NCI-H2227 (cell line): ENCODE results near the gene FOXF1.

Experiments used
- DNase-seq: peaks from one replicate; lab custom pipeline; 2025; ENCODE audit not compliant: unreplicated experiment; lab: John Stamatoyannopoulos, UW

The FOXF1 gene

DNA sequence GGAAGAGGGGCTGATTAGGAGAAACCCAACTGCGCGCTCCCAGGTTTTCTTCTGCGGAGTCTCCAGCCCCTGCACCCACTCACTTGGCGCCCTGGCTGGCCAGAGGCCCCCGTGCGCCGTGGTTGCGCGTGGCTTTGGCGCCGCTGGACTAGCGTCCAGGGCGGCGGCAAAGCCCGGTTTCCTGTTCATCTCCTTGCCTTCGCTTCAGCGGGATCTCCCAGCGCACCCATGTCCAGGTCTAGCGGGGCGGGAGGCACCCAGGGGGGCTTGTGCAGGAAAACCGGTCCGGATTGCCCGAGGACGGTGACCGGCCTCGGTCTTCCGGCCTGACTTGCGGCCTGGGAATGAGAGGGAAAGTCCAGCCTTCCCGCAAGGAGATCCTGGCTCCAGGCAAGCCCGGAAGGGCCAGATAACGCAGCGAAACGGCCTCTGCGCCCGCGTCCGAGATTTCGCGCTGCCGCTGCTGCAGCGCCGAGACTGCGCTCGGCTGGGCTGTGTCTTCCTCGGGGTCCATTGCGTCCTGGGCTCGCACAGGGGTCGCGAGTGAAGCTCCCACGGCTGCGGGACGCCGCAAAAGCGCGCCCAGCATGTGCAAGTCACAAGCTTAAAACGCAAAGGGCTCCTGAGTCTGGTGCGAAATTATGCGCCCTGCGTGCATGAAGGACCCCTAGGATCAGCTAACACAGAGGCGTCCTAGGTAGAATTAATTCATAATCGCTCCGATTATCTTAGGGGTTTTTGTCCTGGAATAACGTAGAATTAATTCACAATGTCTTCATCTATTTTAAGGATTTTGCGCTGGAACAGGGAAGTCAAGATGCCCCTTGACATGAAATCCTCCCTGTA is 5.7 kb downstream of the FOXF1 start:
- no peak for DNase-seq

DNA sequence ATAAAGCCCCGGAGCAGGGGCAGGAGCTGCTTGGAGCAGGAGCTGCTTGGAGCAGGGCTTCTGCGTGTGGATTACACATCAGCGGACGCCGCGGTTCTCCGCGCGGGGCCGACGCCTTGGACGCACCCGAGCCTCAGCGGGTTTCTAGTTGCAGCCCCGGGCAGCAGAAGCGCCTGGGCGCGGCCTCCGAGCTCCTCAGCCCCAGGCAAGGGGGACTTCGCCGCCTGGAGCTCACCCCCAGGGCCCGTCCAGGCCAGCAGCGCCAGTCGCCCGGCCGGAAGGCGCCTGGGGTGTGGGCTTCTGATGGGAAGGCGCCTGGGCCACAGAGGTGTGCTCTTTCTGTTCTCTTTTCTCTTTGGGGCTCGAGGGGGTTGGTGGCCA is 6.3 kb downstream of the FOXF1 start:
- DNase-seq = no peak

DNA sequence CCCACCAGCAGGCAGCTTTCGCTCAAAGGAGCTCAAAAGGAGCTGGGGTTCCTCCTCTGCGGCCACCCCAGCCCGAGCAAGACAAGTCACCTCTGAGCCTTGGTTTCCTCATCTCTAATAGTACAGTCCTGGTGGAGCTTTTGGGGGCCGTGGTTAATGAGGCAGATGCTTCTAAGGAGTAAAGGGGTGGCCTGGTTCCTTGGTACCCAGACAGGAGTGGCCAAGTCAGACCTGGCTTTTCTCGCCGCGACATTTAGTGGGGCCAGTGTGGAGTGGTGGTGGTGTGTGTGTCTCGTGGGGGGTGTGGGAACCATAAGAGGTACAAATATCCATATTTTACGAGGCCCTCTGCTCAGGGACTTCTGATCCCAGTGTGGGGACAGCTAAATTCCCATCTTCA is 6.7 kb downstream of the FOXF1 start:
- DNase-seq = no peak

DNA sequence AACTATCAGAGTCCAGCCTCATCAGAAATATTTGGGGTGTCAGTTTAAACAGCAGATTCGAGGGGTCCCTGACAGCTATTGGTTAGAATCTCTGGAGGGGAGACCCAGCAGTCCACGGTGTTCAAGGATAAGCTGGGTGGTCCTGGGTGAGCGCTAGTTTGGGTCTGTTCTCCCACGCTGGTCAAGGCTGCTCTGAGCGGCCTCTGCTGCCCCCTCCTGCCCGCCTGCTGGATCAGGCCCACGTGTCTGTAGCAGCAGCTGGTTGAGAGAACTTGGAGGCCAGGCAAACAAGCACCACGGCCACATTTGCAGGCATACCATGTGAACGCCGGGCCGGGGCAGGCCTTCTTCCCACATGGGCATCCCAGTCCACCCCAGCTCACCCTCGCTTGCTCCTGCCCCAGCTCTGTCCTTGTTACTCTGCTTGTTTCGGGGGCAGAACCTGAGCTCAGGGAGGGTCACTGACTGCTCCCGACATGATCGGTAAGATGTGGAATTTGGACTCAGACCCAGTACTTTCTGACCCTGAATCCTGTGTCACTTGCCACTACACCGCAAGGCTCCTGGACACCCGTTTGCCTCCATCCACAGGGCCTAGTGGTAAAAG is 7.4 kb downstream of the FOXF1 start:
- peak; percentile 21 for DNase-seq

DNA sequence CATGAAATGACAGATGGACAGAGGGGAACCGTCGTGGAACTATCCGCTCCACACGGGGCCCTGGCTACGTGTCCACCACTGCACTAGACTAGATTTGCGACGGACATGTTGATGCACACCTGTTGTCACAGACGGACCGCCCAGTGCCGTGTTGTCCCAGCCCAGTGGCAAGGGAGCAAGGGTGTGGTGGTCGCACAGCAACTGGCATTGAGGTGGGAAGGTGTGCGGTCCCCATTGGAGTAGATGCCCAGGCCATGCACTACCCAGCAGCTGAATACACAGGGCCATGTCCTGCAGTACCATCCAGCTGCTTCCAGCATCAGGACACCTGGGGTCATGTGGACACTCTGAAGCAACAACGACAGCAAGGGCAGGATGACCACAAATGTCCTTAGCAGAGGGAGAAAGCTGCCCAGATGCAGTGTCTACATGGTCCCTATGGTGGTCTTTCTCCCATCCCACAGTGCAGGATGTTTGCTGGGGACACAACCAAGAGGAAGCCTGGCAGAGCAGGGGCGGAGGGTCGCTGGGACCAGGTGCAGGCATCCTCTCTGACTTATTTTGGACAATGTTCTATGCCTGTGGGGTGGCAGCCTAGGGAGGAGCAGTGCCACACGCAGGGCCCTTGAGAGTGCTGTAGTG is 8.8 kb downstream of the FOXF1 start:
- DNase-seq = no peak

DNA sequence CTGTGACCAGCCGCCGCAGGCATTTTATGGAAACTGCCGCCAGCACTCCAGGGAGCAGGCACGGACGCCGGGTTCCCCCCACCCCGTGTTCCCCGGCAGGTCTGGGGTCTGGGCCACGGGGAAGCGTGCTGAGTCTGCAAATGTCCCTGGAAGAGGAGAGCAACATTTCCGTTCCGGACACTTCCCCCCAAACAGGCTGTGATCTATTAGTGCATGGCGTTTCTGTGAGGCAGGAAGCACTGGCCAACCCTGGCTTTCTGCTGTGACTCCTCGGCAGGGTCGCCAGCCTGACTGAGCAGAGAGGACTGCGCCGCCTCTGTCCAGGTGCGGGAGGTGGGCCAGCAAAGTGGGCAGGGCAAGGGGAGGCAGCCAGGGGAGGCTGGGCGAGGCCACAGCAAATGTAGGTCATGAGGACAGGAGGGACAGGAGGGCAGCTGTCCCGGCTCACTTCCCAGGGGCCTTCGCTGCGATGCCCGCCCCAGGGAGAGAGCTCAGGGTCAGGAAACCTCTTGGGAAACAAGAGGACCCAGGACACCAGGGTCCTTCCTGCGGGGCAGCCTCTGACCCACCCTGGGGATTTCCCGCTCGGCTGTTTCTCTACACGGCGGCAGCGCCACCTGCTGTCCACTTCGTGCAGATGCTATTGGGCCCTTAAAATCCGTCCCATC is 9.5 kb downstream of the FOXF1 start:
- peak; percentile 54 for DNase-seq

DNA sequence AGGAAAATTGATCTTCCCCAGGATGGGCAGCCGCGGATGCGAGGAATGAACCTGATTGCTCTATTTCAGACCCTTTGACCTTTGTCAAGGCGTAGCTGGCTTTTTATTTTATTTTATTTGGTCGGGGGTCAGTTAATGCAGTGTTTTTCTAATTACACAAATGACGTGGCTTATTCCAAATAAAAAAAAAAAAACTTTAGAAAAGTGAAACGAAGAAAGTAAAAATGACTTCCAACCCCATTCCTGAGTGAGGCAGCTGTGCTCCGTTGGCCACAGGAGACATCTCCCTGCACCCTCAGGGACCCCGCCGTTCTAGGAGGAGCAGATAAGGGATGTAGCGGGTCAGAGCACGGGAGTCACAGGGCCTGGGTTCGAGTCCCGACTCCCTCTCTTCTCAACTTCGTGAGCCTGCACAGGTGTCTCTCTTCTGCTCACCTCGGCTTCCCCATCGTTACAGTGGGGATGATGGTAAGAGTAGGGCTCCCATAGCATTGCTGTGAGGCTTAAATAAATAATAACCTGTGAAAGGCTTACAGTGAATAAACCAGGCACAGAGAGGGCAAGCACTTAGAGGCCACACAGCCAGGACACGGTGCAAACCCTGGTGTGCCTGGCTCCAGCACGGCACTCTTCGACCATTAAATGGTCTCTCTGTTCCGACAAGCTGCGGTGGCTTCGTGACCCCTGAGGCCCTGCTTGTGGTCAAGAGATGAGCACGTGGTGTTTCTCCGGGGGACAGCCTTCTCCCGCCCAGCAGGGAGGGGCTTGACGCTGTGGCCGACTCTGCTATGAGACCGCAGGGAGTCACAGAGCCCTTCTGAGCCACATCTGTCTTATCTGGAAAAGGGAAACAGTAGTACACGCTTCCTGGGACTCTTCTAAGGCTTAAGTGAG is 10.2 kb downstream of the FOXF1 start:
- no peak for DNase-seq

DNA sequence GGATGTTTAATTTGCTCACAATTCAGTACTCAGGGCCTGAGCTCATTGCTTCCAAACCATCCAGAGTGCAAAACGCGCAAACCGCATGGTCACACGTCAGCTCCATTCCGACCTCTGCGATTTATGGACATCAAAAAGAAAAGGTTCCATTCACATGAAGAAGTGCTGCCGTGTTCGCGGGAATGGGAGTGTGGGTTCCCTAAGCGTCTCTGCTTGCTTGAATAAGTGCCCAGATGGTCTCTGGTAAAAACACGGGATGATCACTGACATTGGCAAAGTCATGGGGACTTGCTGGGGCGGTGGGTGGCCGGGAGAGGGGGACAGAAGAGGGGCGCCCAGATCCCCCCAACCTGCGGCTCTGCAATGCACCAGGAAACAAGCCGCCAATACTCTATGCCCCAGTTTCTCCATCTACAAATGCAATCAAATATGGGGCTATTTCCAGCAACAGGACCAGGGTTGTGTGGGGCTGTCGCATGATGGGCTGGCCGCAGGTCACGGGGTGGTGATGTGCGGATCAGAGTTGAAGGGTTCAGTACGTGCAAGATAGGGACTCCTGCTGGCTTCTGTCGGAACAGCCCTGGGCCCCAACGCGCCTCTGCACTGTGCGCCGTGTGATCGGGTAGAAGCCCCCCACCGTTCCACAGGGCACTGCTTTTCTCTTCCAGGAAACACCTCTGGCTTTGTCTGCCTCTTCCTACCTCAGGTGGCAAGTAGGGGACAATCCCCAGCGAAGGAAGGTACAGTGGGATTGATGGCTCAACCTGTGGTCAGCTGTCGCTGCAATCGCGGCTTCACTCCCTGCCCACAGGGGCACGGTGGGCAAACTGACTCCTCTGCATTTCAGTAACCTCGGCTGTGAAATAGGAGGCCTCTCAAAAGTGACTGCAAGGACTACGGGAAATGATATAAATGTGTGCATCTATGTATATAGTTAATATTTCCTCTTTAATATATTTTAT is 11.2 kb downstream of the FOXF1 start:
- no peak for DNase-seq

DNA sequence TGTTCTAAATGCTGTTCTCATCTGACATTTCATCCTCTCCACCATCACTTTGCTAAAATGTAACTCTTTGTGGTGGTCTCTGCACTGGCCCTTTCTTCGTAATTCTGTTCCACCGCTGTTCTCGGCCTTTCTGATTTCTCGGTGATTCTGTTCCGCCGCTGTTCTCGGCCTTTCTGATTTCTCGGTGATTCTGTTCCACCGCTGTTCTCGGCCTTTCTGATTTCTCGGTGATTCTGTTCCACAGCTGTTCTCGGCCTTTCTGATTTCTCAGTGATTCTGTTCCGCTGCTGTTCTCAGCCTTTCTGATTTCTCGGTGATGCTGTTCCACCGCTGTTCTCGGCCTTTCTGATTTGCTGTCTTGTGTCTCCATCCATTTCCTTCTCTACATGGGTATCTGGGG is 12.3 kb downstream of the FOXF1 start:
- DNase-seq = no peak

DNA sequence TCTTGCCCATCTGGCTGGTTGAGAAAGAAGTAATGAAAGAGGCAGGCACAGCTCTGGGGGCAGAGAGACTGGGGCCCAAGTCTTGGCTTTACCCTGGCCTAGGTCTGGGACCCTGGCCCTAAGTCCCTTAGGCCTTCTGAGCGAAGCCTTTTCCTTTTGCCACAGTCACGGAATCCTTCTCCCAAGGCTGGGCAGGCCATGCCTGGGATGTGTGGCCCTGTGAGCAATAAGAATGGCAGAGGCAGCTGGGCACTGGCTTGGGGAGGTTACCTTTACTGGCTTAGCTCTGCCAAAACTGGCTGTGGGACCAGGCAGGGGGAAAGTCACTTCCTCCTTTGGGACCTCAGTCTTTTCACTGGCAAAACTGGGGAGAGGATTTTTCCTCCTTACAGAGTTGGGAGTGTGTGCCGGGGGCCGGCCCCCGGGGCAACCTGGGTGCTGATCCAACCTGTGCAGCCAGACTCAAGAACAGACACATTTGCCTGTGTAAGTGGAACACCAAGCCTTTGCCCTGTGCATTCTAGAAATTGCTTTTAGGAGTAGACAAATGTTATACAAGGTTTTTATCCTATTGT is 12.9 kb downstream of the FOXF1 start:
- DNase-seq = no peak

DNA sequence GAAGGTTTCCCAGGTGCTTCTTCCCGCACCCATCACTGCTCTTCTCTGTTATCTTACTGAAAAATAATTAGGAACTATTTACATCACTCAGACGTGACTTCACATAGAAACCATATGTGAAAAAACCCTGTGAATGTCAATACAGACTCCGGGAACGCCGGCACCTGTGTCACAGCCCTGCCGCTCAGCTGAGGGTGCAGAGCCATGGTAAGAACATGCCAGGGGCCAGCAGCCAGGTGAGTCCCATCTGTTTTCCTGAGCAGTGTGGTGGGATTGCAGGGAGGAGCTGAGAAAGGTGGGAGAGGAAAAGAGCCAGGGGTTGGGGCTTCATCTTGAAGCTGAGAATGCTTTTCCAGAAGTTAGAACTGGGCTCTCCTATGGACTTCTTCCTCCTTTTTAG is 13.7 kb downstream of the FOXF1 start:
- DNase-seq = no peak

DNA sequence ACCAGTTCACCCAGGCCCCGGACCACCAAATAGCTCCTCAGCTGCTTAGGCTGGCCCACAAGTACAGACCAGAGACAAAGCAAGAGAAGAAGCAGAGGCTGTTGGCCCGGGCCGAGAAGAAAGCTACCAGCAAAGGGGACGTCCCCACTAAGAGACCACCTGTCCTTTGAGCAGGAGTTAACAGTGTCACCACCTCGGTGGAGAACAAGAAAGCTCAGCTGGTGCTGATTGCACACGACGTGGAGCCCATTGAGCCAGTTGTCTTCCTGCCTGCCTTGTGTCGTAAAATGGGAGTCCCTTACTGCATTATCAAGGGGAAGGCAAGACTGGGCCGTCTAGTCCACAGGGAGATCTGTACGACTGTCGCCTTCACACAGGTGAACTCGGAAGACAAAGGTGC is 15.4 kb downstream of the FOXF1 start:
- no peak for DNase-seq

DNA sequence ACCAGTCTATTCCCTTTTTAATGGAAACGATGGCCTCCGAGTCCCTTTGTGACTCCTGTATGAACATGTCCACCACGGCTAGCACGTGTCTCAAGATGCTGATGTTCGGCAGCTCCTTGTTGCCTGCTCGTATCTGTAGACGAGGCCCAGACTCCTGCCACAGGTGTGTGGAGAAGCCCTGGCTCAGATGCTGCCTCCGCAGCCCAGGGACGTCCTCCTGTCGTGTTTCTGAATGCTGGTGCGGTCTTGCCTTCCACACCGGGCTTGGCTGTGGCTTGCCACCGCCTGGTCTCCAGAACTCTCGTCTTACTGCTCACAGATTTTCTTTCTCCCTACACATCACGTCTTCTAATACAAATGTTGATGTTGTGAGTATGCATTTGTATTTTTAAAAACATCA is 17.0 kb downstream of the FOXF1 start:
- DNase-seq = no peak

DNA sequence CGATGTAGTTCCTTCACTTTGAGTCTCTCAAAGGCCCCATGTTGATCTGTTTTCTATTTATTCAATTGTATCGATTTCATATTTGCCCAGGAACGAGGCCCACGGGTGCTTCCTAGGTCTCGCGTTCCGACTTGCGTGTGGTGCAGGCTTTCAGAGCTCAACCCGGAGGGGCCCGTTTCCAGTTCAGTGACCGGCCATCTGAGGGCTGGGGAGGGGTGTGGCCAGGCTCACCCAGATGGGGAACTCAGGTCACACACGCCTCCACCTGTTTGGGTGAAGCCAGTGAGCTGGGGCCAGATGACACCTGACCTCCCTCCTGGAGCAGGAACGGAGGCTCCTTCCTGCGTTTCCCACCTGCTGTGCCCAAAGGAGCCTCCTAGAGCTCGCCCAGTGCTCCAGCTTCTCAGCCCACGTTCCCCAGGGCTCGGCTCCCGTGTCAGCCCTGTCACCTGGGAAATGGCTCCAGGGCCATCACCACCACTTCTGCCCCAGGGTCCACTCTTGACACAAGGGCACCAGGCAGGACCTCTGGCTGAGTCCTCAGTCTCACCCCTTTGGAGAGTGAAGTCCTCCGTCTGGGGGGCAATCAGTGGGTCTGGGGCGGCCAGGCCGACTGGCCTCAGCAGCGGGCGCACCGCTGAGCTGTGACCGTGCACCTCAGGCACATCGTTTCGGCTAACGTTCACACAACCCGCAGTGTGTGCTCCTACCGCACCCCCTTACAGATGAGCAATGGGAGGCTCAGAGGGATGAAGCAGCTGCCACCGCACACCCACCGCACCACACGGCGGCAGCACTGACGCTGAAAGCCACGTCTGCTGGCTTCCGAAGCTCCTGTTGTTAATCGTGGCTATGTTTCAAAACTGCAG is 18.0 kb downstream of the FOXF1 start:
- no peak for DNase-seq

DNA sequence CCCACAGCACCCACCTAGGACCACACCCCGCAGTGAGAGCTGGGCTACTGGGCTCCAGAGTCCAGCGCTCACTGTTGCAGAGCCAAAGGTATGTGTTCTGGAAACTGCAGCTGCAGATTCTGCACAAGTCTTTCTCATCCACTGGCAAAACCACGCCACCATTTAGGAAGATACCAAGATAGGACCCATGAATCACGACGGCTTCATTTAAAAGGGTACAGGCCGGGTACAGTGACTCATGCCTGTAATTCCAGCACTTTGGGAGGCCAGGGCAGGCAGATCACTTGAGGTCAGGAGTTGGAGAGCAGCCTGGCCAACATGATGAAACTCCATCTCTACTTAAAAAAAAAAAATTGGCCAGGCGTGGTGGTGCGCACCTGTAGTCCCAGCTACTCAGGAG is 18.8 kb downstream of the FOXF1 start:
- DNase-seq = no peak

DNA sequence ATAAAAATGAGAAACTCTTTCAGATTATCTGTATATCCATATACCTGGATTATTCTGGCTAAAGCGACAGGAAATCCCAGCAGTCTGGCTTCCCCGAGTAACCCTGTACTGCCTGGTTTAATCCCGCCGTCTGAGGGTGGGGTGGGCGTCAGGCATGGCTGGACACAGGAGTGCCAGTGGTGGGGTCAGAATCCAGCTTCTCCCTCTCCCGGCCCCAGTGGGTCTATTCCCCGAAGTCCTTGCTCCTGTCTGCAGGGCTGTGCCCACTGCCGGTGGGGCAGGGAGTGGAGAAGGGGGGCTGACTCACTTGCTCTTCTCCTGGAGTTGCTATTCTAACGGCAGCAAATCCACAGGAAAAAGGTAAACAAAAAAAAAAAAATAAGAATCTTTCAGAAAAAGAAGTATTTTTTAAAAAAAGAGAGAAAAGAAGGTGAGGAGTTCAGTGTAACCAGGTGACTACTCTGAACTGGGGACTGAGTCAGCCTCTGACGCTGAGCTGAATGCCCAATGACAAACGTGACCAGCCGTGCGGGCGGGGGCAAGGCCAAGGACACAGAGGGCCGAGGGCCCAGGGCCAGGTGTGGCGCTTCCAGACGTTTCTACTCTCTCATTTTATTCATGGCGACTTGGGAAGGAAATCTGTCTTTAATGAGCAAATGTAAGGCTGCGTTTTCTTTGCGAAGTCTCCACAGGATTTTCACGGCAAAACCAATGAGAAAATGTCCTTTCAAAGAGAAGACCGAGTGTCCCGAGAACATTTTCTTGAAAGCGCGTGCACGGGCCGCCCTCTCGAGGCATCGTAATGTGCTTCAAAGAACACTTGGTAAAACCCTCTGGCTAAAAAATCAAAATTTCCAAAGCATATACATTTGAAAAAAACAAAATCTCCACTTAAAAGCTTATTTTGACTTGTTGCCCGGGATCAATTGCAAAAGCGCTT is 20.2 kb downstream of the FOXF1 start:
- DNase-seq = no peak

DNA sequence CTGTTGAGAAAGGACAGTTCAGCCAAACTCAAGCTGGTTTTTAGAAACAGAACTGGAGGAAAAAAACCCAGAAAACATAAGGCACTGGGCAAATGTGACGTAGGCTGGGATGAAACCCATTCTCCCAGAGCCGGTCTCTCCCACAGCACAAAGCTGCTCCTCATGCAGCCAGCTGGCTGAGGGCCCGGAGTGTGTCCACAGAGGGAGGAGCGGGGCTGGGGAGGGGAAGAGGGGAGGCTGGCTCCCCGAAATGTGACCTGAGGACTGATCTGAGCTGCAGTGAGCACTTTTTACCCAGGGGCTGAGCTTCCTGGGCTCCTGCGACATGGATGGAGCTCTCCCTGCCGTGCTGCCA is 20.8 kb downstream of the FOXF1 start:
- DNase-seq = no peak
